ENCODE results near the gene SC5D.

SC5D gene

DNA sequence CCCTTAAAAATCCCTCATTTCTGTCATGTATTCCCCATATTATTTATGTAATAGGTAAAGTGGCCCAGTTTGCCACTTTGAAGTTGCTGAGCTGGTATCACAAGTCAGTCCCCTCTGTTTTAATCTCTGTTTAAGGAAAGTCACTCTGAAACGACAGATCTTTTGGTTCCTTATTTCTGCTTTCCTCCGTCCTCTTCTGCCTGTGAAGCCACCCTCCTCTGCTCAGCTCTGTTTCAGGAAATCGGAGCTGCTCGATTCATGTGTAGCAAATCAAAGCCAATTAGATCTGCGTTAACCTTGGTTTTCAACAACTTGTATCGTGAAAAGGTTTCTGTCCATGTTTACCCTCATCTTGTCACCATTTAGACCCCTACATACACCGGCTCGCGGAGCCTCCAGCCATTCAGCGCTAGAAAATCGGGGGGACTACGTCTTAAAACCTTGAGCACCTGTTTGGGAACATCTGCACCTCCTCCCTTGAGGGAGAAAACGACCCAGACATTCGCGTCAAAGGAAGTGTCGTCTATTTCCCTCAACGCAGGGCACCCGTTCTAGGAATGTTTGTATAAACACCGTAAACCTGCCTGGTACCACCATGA is 576 bp upstream of the SC5D start:
- DNase-seq (ENCODE audit: low spot score), result no peak

DNA sequence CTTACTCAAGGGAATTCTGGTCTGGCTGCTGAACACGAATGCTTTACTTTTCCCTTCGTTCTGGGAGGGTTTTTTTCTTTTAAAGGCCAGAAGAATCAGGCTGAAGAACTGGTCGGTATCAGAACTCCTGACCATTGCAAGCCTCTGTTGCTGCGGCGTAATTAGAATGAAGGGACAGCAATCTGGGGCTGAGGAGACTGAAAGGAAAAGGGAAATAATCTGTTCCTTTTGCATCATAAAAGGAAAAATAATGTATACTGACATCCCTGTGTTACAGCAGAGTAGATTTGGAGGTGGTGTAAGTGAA is 670 bp downstream of the SC5D start:
- DNase-seq (ENCODE audit: low spot score), result no peak

DNA sequence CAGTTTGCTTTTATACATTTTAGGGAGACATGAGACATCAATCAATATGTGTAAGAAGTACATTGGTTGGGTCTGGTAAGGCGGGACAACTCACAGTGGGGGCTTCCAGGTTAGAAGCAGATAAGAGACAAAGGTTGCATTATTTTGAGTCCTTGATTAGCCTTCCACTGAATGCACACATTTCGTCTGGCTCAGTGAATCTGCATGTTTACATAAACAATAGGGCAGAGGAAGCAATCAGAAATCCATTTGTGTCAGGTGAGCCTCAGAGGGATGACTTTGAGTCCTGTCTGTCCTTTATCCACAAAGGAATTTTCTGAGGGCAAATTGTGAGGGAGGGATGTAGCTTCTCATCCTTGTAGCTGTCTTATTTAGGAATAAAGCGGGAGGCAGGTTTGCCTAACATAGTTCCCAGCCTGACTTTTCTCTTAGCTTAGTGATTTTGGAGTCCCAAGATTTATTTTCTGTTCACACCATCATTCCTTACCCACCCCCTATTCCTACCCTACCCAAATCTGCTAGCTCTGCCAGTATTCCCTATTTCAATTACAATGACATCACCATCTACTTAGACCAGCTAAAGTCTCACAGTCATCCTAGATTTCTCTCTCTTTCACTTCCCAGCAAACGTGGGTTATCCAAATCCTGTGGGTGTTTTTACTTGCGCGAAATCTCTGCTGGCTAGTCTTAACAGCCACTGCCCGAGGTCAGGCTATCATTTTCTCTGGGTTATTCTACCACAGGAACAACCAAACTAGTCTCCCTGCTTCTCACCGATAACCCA is 2.9 kb downstream of the SC5D start:
- no peak for DNase-seq (ENCODE audit: low spot score)

DNA sequence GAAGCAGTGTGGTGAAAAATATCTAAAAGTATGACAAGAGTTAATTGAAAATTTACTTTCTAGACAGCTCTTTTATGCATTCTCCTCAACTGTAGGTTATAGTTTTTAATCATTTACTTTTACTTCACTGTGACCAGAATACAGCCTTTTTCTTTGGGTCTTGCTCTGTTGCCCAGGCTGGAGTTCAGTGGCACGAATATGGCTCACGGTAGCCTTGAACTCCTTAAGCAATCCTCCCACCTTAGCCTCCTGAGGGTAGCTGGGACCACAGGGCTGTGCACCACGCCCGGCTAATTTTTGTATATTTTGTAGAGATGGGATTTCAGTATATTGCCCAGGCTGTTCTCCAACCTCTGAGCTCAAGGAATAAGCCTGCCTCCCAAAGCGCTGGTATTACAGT is 5.3 kb downstream of the SC5D start:
- DNase-seq (ENCODE audit: low spot score), result no peak

DNA sequence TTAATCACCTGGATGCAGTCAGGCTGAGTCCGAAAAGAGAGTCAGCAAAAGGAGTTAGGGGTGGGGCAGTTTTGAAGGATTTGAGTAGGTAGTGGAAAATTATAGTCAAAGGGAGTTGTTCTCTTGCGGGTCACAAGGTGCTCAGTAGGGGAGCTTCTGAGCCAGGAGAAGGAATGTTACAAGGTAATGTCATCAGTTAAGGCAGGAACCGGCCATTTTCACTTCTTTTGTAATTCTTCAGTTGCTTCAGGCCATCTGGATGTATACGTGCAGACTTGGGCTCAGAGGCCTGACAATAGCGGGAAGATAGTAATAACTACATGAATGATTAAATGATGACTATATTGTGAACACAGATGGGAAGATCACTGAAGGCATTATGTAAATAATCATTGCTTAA is 6.2 kb downstream of the SC5D start:
- DNase-seq (ENCODE audit: low spot score), result no peak

DNA sequence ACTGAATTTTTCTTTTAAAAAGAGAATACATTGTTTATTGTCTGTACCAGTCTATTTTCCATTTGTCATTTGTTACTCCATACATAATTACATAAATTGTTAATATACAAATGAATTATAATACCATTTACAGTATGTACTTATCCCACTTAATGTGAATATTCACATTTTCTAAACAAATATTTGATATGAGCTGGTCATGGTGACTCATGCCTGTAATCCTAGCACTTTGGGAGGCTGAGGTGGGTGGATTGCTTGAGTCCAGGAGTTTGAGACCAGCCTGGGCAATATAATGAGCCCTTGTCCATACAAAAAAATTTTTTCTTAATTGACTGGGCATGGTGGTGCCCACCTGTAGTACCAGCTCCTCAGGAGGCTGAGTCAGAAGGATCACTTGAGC is 6.8 kb downstream of the SC5D start:
- no peak for DNase-seq (ENCODE audit: low spot score)

DNA sequence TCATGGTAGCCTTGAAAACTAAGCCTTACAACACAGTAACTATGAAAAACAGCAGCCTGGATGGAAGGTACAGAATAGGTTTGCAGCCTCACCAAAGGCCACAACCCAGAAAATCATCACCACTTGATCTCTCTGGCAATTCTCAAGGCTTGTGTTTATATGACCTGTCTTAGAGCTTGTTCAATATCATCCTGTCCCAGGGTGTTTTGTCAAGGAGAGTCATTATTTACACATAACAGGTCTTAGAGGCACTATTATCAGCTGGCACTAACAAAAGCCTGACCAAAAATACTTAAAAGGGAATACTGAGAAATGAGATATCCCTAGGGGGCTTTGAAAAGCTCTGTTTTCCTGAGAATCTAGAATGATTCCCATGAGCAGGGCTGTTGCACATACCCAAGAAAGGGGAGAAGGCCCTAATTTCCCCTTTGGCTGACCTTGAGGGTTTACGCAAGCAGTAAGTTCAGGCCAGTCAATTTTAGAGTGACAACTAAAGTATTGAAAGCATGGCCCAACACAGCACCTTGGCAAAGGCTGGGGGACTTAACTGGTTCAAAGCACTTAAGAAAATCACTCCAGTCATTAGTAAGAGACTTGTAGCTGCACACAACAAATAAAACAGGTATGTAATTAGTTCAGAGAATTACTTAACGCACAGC is 7.9 kb downstream of the SC5D start:
- no peak for DNase-seq (ENCODE audit: low spot score)

DNA sequence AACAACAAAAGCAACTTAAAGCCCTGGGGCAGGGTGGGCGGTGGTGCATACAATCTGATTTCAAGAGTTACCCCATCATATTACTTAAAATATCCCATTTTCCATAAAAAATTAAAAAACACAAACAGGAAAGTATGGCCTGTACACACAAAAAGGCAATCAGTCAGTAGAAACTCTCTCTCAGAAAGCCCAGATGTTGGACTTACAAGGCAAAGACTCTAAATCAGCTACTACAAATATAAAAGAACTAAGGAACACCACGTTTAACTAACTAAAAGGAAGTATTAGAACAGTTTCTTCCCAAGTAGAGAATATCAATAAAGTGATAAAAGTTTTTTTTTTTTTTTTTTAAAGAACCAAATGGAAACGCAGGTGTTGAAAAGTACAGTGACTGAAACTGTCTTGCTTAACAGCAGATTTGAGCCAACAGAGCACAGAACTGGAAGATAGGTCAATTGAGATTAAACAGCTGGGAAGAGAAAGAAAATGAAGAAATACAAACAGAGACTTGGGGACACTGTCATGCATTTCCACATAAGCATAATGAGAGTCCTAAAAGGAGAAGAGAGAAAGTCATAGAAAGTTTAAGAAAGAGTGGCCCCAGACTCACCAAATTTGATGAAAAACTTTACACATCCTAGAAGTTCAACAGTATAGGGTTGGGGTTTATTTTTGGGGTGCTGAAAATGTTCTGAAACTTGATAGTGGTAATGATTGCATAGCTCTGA is 8.6 kb downstream of the SC5D start:
- no peak for DNase-seq (ENCODE audit: low spot score)

DNA sequence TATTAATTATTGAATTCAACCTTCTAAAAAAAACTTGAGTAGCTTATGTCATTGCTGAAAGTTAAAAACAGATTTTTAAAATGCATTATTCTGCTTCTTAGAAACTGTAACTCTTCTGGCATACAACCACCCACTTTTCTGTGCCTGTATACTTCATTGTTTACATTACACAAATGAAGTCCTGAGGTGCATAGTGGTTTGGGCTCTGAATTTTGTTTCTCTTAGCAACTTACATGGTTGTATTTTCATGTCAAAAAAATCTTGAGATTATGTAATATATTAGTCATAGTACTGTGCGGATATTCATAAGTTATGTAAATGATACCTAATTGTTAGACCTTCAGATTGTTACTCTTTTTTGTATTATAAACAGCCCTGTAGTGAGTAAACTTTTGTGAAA is 12.2 kb downstream of the SC5D start:
- DNase-seq (ENCODE audit: low spot score), result no peak

DNA sequence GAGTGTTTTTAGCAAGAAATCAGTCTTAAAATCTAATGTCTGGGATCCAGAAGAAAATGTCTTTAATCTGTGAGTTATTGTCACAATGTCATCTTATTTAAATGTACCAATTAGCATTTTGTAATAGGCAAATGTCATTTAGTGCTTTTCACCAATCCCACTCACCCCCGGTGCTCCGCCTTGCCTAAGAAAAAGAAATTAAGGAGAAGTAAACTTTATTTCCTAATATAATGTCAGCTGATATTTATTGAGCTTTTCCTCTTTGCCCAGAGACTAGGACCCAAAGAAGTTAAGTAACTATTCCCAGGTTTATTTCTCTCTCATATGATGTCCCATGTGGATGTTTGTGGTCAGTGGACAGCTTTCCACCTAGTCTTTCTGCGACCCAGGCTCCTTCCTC is 16.2 kb downstream of the SC5D start:
- DNase-seq (ENCODE audit: low spot score), result no peak

DNA sequence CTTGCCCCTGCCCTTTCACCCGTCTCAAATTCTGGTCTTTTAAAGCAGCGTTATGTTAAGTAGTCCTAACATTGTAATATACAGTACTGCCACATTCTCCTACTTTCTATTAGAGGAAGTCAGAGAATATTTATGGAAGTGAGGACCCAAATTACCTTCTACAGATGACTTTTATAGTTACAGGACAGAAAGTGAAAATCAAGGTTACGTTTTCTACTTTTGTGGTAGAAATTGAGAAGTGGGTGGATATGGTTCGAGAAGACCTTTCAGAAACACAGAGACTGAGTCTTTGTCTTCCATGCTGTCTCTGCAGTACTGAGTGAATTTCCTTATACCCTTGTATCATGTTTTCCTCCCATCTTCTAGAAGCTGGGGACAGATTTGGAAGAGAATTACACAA is 17.1 kb downstream of the SC5D start:
- no peak for DNase-seq (ENCODE audit: low spot score)

DNA sequence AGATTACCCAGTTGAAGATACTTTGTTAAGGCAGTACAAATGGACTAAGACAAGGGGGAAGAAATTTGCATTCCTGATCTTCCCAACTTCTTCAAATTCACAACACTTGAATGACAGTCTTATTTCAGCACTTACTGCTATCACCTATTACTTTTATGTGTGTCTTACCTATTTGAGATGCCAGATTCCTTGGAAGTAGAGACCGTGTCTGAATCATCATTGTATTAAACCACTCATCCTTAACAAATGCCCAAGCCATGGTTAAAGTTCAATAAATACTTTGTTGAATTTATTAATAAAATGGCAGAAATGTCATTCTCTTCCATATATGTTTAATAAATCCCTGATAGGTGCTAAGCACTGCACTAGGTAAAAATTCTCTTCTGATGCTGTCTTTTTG is 18.3 kb downstream of the SC5D start:
- DNase-seq (ENCODE audit: low spot score), result no peak

DNA sequence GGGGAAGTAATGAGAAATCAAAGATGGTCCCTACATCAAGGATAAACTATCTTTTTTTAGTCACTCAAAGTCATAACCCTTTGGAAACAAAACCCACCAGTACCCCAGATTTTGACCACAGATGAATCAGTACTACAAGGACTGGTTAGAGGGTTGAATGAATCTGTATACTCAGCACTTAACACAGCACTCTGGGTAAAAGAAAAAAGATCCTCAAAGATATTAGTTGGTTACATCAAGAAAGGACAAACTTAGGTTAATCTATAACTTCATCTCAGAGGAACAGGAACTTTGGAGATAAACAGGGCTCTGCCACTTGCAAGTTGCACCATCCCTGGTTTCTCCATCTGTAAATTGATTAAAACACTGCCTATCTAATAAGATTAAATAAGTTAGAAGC is 18.8 kb downstream of the SC5D start:
- DNase-seq (ENCODE audit: low spot score), result no peak

DNA sequence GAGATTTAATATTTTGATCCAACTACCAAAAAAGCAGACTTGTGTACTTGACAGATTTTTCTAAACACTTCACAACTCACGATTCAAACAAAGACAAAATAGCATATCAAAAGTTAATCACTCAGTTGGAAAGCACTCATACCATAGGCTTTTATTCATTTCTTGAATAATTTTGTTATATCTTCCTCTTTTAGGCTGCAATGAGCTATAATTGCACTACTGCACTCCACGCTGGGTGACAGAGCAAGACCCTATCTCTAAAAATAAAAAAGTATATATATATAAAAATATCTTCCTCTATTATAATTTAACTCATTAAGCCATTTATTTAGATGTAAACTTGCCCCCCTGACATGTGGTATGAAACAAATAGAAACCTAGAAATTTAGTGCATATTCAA is 19.9 kb downstream of the SC5D start:
- DNase-seq (ENCODE audit: low spot score), result no peak

DNA sequence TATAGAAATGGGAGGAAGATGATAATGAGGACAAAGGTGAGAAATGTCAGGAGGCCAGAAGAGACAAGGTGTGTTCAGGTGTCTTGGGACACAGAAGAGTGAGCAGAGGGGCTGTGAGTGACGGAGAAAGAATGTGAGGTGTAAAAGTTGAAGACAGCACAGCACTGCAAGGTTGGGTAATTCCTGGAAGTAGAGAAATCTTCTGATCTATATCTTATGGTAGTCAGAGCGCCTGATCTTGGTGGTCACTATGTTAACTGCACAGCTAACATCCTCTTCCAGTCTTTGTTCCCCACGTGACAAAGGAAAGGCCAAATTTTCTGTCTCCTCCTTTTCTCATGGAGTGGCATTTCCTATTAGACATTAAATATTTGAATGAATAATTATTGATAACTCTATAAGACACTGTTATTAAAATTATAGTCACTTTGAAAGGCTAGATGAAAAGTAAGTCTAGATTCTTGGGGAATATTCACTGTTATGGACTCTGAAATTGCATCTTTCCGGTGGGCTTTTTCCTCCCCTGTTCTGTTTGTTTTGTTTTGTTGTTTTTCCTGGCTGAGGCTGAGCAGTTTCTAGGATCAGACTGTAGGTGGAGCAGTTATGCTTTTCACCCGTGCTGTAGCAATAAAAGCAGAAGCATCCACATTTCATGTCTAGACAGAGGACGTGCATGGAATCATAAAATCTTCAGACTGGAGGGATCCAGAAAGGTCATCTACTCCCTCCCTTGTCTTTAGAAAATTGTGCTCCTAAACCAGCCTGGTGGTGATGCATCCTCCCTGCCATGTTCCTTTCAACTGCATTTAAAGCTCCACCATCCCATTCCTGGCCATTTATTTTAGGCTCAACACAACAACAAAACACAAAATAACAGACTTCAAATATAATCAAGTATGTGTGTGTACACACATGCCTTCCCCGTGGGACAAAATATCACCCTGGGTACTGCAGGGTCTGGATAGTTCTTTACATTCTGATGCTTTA is 26.6 kb downstream of the SC5D start:
- no peak for DNase-seq (ENCODE audit: low spot score)

DNA sequence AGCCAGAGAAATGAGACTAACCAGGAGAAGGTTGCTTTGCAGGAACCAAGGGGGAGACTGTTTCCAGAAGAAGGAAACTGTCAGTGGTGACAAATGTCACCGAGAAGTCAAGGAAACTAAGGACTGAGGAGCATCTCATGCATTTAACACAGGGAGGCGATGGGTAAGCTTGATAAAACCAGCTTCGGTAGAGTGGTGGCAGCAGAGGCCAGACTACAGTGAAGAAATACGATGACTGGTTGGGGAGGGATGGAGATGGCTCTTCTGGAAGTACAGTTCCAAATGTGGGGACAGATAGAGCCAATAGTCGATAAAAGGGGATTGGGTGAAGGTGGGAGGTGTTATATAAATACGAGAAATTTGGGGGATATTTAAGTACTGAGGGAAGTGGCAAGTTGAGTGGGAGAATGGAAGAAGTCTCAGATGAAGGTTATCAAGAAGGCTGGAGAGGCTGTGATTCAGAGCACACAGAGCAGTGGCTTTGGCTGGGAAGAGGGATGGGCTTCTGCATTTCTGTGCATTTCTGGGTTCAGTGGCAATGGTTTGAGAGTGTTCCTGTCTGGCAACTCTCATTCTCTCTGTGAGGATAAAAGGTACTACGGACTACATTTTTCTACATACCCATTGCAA is 29.2 kb downstream of the SC5D start:
- DNase-seq (ENCODE audit: low spot score), result no peak

DNA sequence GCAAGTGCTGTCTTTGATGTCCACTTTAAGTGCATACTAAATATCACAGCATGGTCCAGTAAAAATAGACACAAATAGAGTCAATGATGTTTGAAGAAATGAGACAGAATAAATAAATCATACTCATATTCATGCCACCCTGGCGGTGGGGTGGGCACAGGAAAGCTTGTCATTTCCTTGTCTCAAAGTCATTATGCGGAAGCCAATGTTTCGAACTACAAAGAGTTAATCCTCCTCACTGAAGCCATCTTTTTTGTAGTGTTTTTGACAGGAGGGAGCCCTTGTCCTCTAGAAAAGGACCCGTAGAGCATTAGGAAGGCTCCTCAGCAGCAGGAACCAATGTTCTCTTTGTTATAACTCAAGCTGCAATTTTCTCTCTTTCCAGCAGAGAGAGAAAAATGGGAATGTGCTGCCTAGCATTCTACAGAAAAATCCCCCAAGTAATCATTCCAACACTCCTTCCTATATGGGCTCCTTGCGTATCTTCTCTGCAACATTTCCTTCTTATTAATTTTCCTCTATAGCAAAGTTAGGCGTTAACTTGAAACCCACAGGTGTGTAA is 30.6 kb downstream of the SC5D start:
- DNase-seq (ENCODE audit: low spot score), result no peak

DNA sequence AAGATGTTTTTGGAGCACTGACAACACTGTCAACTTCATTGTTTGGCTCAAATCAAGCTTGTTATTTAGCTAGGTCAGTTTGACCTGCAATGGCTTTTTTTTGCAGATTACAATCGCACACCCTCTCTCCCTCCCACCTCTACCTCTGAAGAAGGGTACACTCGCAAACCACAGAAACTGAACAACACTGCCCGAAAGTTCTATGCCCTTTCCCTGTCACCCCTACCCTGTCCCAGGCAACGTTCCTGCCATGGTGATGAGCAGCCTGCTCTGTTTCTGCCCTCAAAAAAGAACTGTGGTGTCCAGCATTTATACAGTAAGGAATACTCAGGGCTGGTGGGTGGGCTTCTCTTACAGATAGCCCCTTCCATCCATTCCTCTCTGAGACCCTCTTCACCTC is 33.7 kb downstream of the SC5D start:
- DNase-seq (ENCODE audit: low spot score), result no peak

DNA sequence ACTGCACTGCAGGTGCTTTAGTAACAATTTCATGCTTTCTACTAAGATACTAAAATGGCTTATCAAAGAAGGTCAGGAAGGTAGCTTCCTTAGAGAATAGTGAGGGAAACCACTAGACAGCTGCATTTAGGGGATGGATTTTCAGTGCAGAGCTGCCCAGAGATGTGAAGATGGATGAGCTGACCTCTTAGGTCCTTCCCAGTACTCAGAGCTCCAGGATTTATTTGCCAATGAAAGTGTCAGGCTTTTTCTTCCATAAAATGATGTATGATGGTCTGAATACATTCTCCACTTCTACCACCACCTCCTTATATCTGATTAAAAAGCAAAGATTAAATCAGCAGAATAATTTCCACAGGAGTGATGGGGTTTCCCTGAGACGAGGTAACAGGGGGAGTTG is 35.0 kb downstream of the SC5D start:
- no peak for DNase-seq (ENCODE audit: low spot score)

DNA sequence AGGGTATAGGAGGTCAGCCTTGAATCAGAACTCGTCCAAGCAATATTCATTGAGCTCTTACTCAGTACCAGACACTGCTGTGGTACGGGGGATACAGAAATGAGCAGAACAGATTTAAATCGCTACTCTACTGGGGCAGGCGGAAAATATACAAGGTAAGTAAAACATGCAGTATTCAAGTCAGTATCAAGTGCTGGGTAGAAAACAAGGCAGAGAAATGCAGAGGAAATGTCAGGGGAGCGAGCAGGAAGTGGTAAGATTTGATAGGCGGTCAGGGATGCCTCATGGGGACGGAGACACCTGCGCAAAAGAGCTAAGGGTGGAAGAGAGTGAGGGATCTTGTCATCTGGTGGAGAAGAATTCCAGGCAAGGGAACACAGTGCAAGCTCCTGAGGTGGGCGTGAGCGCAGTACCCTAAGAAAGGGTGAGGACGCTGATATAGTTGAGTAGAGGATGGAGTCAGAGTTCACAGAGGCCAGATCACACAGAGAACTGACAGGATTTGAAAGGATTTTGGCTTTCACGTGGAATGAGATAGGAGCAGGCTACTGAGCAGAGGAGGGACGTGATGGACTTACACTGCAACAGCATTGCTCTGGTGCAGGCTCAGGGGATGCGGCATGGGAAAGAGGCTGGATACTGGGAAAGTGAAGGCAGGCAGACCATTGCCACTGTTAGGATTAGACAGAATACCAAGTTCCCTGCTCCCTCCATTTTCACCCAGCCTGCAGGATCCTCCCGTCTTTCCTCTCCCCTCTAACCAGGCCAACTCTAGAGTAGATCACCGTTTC is 35.8 kb downstream of the SC5D start:
- no peak for DNase-seq (ENCODE audit: low spot score)

Data from left forelimb (tissue), 1 donor.